ENCODE measurements around the gene LAMA2.

DNA sequence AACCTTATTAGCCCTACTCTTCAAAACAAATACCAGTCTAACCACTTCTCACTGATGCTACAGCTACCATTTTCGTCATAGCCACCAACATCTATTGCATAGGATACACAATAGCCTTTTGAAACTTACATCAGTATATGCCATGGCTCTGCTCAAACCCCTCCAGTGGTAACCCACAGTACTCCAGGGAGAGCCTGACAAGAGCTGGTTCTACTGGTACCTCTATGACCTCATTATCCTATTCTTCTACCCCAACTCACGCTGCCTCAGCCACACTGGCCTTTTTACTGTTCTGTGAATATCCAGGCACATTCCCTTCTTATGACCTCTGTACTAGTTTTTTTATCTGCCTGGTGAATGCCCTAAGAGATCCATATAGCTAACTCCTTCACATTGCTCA lies 669.5 kb downstream of the LAMA2 start:
- TF ChIP-seq RAD21 (IDR thresholded peaks at IDR 0.05; ENCODE audit: low read depth) (no peak), CREB1 (IDR thresholded peaks at IDR 0.05; ENCODE audit: low read depth) (no peak), CEBPB (IDR thresholded peaks at IDR 0.05) (no peak), YY1 (IDR thresholded peaks at IDR 0.05; ENCODE audit: low read depth) (no peak), USF1 (IDR thresholded peaks at IDR 0.05) (no peak), TAF1 (IDR thresholded peaks at IDR 0.05; ENCODE audit: low read depth) (no peak), EGR1 (IDR thresholded peaks at IDR 0.05) (no peak), EP300 (IDR thresholded peaks at IDR 0.05; ENCODE audit: borderline replicate concordance) (no peak), FOXM1 (IDR thresholded peaks at IDR 0.05; ENCODE audit: borderline replicate concordance, low read depth) (no peak), TEAD4 (IDR thresholded peaks at IDR 0.05) (no peak), TCF12 (IDR thresholded peaks at IDR 0.05; ENCODE audit: low read depth) (no peak)
- TF ChIP-seq, protein P1, sequence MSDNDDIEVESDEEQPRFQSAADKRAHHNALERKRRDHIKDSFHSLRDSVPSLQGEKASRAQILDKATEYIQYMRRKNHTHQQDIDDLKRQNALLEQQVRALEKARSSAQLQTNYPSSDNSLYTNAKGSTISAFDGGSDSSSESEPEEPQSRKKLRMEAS (IDR thresholded peaks at IDR 0.05): no peak
- TF ChIP-seq, protein P2, sequence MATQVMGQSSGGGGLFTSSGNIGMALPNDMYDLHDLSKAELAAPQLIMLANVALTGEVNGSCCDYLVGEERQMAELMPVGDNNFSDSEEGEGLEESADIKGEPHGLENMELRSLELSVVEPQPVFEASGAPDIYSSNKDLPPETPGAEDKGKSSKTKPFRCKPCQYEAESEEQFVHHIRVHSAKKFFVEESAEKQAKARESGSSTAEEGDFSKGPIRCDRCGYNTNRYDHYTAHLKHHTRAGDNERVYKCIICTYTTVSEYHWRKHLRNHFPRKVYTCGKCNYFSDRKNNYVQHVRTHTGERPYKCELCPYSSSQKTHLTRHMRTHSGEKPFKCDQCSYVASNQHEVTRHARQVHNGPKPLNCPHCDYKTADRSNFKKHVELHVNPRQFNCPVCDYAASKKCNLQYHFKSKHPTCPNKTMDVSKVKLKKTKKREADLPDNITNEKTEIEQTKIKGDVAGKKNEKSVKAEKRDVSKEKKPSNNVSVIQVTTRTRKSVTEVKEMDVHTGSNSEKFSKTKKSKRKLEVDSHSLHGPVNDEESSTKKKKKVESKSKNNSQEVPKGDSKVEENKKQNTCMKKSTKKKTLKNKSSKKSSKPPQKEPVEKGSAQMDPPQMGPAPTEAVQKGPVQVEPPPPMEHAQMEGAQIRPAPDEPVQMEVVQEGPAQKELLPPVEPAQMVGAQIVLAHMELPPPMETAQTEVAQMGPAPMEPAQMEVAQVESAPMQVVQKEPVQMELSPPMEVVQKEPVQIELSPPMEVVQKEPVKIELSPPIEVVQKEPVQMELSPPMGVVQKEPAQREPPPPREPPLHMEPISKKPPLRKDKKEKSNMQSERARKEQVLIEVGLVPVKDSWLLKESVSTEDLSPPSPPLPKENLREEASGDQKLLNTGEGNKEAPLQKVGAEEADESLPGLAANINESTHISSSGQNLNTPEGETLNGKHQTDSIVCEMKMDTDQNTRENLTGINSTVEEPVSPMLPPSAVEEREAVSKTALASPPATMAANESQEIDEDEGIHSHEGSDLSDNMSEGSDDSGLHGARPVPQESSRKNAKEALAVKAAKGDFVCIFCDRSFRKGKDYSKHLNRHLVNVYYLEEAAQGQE (IDR thresholded peaks at IDR 0.05; ENCODE audit: low read depth): no peak
